HK-2 (cell line): ENCODE measurements around the gene OFD1.

Source experiments
- DNase-seq: peaks from one replicate; pipeline ENCODE4 v3.0.0-alpha.2; 2018; ENCODE audit not compliant: unreplicated experiment

OFD1 gene, protein sequence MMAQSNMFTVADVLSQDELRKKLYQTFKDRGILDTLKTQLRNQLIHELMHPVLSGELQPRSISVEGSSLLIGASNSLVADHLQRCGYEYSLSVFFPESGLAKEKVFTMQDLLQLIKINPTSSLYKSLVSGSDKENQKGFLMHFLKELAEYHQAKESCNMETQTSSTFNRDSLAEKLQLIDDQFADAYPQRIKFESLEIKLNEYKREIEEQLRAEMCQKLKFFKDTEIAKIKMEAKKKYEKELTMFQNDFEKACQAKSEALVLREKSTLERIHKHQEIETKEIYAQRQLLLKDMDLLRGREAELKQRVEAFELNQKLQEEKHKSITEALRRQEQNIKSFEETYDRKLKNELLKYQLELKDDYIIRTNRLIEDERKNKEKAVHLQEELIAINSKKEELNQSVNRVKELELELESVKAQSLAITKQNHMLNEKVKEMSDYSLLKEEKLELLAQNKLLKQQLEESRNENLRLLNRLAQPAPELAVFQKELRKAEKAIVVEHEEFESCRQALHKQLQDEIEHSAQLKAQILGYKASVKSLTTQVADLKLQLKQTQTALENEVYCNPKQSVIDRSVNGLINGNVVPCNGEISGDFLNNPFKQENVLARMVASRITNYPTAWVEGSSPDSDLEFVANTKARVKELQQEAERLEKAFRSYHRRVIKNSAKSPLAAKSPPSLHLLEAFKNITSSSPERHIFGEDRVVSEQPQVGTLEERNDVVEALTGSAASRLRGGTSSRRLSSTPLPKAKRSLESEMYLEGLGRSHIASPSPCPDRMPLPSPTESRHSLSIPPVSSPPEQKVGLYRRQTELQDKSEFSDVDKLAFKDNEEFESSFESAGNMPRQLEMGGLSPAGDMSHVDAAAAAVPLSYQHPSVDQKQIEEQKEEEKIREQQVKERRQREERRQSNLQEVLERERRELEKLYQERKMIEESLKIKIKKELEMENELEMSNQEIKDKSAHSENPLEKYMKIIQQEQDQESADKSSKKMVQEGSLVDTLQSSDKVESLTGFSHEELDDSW

DNA sequence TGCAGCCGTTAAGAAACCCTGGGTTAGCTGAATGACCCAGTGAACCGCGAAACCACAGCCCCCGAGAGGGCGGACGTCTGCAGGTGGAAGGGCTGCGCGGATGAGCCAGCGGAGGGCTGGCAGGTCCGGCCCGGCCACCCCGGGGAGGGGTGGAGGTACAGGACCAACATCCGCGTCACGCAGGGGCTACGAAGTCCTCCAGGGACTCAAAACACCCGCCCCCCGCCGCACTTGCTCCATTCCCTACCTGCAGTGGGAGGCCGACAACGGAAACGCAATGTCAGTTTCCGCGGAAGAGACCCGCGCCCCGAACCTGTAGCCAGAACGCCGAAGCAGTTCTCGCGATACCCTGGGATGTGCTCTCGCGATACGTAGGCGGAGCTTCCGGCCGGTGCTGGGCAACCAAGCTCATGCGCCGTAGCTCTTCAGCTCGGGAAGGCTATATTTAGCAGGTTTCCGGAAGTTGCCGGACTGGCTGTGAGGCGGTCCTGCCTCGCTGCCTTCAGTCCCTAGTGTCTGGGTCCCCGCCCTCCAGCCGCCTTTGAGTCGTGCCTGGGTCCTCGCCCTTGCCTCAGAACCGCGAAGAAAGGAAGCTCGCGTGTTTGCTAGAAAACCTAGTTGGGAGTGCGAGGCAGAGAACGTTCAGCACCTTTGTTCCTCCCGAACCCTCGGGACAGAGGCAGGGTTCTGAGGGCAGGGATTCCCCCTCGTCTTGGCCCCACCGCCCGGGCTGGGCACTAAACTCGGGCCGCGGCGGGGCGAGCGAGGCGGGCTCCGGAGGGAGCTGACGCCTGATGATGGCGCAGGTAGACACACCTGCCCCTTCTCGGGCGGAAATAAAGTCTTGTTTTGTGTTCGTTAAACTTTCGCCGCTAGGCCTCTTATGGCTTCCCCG is at the start of gene OFD1, which contains the start of gene TRAPPC2:
OFD1 (plus strand) TSS at position 471 of the 895 bp plus-strand sequence; CDS start at position 795, 324 bp downstream.
TRAPPC2 (minus strand) TSS at position 343 of the 895 bp plus-strand sequence. CDS start 14,657 bp downstream, outside the sequence.
- peak; percentile 92 for DNase-seq

DNA sequence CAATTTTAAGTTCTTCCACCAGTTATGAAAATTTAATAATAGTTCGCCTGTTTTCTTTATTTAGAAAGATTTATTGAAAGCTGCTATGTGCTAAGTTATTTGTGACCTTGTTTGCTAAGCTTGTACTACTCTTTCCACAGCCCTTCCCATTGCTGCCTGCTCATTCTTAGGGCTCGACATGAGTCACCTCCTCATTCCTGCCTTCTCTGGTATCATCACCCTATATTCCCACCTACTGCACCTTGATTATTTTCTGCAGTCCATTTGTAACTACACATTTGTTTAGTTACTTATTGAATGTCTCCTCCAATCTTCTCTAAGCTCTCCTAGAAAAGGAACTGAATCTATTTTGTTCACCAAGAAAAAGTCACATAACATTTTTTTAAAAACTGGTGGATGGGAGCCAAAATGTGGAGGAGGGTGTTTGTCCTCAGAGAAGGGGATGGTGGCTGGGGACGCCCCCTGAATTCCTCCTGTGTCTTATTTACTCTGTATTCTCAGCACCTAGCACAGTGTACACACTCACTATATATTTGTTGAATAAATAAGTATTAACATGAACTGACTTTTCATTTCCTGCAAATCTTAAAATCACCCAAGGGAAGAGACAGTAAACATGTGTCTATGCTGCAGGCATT is 49.3 kb upstream of the OFD1 start:
- DNase-seq = no peak

DNA sequence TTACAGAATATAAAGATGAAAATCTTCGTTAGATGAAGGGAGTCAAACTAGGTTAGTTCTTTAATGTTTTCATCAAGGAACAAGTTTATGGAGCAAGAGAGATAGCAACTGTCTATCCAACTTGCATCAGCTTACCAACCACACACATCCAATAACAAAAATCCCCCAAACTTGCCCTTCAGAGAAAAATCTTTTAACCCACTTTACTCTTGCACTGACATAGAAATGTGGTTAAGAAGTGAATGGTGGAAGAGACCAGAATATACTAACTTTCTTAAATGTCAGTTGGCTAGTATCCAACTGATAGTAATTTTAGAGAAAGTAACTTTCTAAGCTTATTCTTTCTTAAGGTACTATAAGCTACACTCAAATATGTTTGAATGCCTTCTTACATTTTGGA is 47.3 kb upstream of the OFD1 start:
- DNase-seq = no peak

DNA sequence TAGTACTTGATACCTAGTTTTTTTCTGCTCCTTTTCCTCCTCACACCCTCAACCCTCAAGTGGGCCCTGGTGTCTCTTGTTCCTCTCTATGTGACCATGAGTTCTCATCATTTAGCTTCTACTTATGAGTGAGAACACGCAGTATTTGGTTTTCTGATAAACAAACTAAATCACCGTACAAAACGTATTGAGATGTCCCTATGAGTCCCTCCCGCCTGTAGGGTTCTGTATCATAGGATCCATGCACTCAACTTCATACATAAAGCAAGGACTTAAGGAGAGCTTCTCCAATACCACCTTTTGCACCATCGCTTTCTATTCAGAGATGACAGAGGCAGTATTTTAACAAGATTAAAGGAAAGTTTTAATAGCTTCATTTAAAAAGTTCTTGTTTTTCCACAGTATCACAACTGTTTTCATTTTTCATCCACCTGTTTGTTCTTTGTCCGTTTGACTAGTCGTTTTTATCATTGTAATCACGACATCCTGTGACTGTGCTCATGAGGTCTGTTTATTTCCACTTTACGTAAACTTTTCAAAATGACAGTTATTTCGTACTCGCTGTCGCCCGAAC is 46.1 kb upstream of the OFD1 start:
- DNase-seq = no peak

DNA sequence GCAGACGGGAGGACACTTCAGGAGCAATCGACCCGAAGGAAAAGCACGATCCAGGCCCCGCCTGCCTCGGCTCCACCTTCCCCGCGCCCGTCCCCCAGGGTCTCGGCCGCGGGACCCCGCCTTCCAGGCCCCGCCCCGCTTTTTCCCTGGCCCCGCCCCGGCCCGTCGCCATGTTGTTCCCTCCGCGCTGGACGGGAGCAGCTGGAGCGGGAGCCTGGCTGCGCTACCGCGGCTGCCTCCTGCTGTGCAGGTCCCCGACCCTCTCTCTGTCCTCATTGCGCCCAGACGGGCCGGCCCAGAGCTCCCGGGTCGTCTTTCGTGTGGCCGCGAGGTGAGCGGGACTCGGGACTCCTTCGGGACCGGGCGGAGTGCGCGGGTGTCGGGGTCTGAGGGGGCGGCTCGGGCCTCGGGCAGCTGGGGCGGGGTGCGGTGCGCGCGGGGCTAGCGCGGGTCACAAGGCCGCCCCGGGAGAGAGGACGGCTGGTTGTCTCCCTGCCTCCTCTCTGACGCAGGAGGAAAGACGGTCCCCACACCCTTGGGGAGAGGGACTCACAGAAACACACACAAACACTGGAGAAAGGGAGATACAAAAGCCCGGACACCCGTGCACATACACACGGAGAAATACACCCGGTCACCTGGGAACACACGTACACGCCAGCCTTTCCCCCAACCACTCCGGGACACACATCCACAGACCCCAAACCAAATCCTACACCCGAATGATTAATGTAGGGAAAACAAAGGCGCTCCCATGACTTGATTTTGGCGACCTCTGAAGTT is 45.4 kb upstream of the OFD1 start, which contains the start of gene RAB9A:
RAB9A (plus strand) TSS at position 171 of the 783 bp plus-strand sequence. CDS start 19,619 bp downstream, outside the sequence.
- peak; percentile 86 for DNase-seq

DNA sequence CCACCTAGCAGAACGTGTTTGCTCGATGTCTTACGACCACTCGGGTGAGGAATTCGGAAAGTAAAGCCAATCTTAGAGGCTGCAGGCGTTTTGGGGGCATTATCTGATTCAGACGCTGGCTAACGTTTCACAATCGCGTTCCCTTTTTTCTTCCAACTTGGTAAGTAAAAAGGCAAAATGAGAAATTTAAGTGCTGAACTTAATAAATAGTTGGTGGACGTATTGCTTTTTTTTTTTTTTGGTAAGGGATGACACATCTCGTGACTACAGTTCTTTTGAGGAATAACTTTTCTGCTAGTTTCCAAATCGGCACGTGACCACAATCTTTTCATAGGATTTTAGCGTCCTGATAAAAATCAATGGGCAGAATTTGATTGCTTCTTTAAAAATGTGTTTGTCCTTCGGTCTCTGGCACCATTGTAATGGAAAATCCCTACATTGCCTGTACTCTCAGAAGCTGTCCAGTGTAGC is 44.8 kb upstream of the OFD1 start:
- DNase-seq = no peak

DNA sequence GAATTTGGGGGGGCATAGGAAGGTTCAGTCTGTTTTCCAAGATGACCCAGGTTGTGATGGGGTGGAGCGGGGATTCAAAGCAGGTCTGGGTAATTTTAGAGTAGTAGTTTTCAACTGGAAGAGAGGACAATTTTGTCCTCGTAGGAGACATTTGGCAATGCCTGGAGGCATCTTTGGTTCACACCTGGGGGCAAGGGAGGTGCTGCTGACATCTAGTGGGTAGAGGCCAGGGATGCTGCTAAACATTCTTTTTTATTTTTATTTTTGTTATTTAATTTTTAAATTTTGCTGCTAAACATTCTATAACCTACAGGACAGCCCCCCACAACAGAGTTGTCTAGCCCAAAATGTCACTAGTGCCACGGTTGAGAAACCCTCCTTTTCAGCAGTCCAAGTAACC is 43.7 kb upstream of the OFD1 start:
- no peak for DNase-seq

DNA sequence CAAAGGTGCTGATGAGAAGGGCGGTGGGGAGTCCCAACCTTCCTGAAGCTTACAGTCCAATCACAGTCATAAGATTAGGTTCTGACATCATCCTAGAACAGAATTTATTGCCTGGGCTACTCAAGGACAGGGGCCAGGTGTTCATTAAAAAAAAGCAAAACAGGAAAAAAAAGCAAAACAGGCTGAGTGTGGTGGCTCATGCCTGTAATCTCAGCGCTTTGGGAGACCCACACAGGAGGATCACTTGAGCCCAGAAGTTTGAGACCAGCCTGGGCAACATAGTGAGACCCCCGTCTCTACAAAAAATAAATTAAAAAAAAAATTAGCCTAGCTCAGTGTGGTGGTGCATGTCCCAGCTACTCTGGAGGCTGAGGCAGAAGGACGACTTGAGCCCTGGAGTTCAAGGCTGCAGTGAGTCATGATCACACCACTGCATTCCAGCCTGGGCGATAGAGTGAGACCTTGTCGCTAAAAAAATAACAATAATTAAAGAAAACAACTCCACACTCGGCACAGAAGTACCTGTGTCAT is 42.6 kb upstream of the OFD1 start:
- DNase-seq = peak; percentile 45

DNA sequence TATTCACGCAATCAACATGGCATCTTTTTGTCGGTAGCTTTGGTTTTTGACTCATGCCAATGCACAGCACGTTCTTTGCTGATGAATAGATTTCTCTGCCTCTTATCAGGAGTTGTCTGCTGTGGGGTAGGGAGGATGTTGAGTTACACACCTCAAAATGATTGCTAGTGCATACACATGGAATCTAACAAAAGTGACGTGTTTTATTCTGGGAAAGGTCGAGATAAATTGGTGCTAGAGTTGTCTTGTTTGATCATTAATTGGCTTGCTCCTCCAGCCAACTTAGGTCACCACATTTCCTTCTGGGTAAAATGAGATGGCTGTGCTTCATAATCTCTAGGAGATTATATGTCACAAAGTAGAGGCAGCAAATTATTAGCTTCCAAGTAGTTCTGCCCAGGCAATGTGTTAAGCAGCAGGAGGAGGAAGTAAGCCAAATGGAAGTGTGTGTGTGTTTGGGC is 41.7 kb upstream of the OFD1 start:
- peak; percentile 37 for DNase-seq

DNA sequence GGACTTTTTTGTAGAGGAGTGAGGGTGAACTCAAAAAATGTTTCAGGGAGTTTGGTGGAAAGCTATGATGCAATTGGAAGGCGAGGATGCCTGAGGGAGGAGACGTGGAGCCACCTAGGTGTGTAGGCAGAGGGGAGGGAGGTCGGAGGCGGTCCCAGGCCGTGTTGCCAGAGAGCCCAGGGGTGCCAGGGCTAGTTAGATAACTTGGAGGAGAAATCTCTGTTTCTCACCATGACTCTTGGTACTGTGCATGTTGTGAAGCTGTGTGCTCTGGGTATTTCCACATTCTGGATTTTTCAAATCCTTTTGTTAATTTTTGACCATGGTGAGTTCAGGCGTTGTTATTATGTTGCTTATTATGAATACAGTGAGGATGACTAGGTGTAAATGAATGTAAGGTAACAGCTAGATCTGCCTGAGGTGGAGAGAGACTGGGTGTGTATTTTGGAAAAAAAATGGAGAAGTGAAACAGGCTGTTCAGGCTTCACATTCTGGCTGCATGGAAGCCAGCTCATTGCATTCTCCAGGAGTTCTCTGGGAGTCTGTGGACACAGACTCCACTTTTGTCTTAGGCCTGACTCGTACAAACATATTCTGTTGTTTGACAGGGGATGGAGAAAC is 41.1 kb upstream of the OFD1 start:
- peak; percentile 42 for DNase-seq

DNA sequence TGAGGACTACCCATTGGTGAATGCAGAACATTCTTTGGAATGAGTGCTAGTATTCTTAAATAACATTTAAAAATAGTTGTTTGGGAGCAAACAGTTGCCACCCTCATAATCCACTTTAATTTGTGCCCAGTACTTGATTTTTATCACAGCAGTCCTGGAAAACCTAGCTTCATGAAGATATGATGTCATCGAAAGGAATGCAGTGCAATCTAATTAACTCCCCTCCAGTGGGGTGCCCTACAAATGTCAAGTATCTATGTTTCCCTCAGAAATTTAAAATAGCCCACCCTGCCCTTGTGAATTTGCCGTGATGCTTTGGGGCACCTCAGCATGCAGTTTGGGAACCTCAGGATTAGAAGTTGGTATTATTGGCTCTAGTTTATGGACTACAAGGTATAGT is 40.2 kb upstream of the OFD1 start:
- DNase-seq = no peak

DNA sequence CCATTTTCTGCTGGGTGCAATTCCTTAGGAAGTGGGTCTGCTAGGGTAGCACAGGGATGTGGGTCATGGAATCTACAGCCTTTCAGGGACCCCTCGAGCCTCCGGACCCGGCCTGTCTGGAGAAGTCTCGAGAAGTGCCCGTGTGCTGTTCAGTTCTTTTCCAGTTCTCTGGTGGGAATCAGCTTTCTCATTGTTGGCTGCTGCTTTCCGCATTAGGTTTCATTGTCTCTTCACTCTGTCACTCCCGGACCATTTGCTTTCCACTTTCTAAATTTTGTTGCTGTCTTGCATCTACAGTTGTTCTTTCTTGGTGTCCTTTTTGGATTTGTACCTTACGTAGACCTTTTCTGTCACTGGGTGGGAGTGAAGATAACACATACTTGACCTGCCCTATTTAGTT is 39.6 kb upstream of the OFD1 start:
- no peak for DNase-seq

DNA sequence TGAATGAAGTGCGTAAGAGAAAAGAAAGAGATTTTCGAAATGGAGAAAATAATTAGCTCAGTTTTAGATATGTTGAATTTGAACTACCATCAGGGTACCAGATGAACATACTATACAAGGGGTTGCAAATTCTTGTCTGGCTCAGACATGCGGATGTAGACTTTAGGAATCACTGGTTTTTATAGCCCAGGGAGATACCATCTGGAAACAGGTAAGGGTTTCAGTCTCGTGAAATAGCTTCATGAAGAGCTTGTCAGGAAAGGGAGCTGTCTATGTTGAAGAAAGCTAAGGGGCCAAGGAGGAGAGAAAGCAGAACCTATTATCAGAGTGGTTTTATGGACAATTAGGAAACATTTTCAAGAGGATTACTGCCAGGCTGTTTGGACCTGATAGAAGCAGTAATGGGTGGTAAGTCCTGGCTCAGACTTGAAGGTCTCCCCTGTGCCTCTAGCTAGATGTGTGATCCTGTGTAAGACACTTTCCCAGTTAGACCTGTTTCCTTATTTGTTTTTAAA is 38.9 kb upstream of the OFD1 start:
- DNase-seq = no peak

DNA sequence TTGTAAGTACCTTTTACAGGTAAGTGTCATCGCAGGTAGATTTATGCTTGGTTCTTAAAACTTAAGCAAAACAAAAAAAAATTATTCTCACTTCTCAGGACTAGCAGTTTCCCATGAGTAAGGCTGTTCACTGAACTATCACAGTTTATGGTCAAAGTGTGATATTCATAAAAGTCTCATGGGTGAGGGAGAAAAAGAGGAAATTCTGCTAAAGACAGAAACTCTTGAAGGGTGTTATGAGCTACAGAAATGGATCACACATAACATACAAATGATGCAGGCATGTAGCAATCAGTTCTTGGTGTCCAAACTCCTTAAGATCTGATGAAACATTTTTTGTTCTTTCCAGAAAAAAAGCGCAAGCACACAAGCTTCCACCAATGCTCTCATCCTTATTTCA is 37.1 kb upstream of the OFD1 start:
- no peak for DNase-seq

DNA sequence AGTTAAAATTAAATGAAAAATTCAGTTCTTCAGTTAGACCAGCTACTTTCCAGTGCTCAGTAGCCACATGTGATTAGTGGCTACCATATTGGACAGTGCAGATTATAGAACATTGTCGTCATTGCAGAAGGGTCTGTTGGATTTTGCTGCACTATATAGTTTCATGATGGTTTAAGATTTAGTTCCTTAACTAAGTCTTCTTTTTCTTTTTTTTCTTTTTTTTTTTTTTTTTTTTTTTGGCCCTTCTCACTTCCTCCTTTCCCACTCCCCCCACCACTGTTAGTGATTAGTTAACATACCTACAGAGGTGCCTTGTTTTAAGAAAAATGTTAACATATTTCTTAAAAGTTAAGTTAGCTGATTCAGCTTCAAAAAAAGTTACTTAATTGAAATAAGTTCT is 36.6 kb upstream of the OFD1 start:
- no peak for DNase-seq

DNA sequence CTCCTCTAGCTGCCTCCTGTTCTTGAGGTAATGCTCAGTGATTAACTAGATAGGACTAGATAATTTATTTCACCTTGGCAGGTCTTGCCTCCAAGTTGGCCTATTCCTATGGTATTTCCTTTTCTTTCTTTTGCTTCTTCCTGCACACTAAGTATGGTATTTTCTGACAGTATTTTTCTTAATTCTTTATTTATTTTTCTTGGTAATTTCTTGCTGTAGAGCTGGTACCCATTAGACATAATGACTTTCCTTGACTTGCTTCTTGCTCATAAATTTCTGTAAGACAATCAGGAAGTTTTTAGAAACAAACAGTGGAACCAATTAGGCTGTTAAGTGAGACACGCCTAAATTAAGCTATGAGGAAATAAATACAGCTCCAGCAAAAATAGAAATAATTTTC is 36.1 kb upstream of the OFD1 start:
- DNase-seq = no peak

DNA sequence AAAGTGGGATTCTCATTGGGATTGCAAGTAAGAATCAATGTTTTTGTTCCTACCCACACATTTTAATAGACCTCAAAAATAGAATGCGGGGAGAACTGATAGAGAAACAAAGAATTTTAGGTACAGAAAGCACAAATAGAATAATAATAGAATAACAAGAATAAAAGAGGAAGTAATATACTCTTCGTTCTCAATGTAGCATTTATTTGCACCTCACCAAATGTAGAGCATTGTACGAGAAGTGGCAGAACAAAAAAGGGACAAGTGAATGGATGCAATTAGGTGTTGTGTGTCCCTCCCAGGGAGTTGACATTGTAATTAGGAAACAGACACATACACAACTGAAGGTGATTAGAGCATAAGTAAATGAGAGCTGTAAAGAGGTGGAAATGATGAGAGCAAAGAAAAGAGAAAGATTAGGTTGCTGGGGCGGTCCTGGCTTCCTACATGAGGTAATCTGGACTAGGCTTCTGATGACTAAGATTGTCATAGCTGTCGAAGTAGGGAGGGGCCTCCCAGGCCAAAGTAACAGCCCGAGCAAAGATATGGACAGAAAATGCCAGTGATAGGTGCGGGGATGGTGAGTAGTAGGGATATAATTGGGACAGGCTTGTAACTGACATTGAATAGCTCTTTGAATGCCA is 35.2 kb upstream of the OFD1 start:
- DNase-seq = no peak

DNA sequence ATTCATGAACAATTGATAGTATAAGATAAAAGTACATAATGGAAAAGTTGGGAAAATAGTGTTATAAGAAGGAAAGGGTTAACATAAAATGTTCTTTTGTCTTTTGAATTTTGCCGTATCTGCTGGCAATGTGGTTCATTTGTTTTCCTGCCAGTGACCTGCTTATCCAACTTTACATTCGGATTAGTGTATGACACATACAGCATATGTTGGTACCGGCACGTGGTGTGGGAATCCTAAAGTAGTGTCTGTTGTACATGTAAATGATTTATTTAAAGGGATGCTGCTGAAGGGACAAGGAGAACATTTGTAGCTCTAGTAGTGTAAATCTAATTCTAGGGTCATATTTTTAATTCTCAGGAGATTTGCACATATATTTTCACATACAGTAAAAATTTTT is 34.2 kb upstream of the OFD1 start:
- no peak for DNase-seq
